PC-3 (cell line): ENCODE measurements around the gene UBE2E1. TPM values are rescaled to one million over a fixed set of nuclear protein-coding genes. Genes with fewer than 3 reads are reported as not detected.
A peak's percentile ranks its signal among the peaks of the same experiment; 100 is the strongest.

Source experiments
- ATAC-seq: fragments of 200-7000 bp; cut with Tn5 transposase; 2 replicates; pipeline ENCODE4 v1.9.1; 2020; ENCODE audit warnings: mild to moderate bottlenecking, moderate library complexity
- BruUV-seq: library from RNA; stranded (reverse); fragments of 400-500 nt; replicated peaks from 2 replicates; lab custom pipeline; 2021; lab: Mats Ljungman, UMichigan
- CTCF ChIA-PET: fragments of 300-600 bp; sonication (Branson Sonifier 250); formaldehyde crosslinking; loops from one replicate; lab custom pipeline; 2022; ENCODE audit warnings: antibody characterized with exemption; lab: Charles Lee
- POLR2A ChIA-PET: fragments of 300-600 bp; sonication (Branson Sonifier 250); formaldehyde crosslinking; loops from one replicate; lab custom pipeline; 2022; ENCODE audit warnings: antibody characterized with exemption; ENCODE audit not compliant: unreplicated experiment; lab: Charles Lee
- DNase-seq: peaks from one replicate; pipeline ENCODE4 v3.0.0-alpha.2; 2015
- H2AFZ ChIP-seq: fragments of 300-600 bp; sonication (generic); 2 replicates; pipeline ENCODE4 v1.6.0; 2016; ENCODE audit warnings: antibody characterized with exemption, low read length
- H3F3A ChIP-seq: fragments of 300-600 bp; sonication (generic); one replicate; pipeline ENCODE4 v1.6.0; 2017; ENCODE audit warnings: antibody characterized with exemption, low read length, control low read depth, mild to moderate bottlenecking; ENCODE audit not compliant: unreplicated experiment
- H3K27ac ChIP-seq: fragments of 300-600 bp; sonication (generic); 2 replicates; pipeline ENCODE4 v1.5.1; 2016; ENCODE audit warnings: mild to moderate bottlenecking, low read length
- H3K27me3 ChIP-seq: fragments of 300-600 bp; sonication (generic); 2 replicates; pipeline ENCODE4 v1.6.1; 2016; ENCODE audit warnings: low read length, mixed read lengths
- H3K36me3 ChIP-seq: fragments of 300-600 bp; sonication (generic); 2 replicates; pipeline ENCODE4 v1.6.1; 2016; ENCODE audit warnings: low read depth, mixed run types, low read length, mixed read lengths
- H3K4me1 ChIP-seq: fragments of 300-600 bp; sonication (generic); 2 replicates; pipeline ENCODE4 v1.5.1; 2016; ENCODE audit warnings: low read length; ENCODE audit not compliant: insufficient read depth
- H3K4me2 ChIP-seq: fragments of 300-600 bp; sonication (generic); 2 replicates; pipeline ENCODE4 v1.6.0; 2016; ENCODE audit warnings: low read length
- H3K4me3 ChIP-seq: fragments of 300-600 bp; sonication (generic); 2 replicates; pipeline ENCODE4 v1.5.1; 2016; ENCODE audit warnings: mild to moderate bottlenecking, low read length, mixed read lengths
- H3K79me2 ChIP-seq: fragments of 300-600 bp; sonication (generic); 2 replicates; pipeline ENCODE4 v1.6.1; 2017; ENCODE audit warnings: low read length, mixed read lengths
- H3K9ac ChIP-seq: fragments of 300-600 bp; sonication (generic); 2 replicates; pipeline ENCODE4 v1.6.0; 2016; ENCODE audit warnings: mild to moderate bottlenecking, low read length
- H3K9me2 ChIP-seq: fragments of 300-600 bp; sonication (generic); replicated peaks from 2 replicates; pipeline ENCODE4 v1.6.1; 2016; ENCODE audit warnings: mixed run types, low read length, mixed read lengths
- H3K9me3 ChIP-seq: fragments of 300-600 bp; sonication (generic); 2 replicates; pipeline ENCODE4 v1.6.1; 2016; ENCODE audit warnings: low read length, mixed read lengths
- H4K20me1 ChIP-seq: fragments of 300-600 bp; sonication (generic); 2 replicates; pipeline ENCODE4 v1.6.1; 2016; ENCODE audit warnings: low read length, mixed read lengths
- CTCF ChIP-seq: fragments of 300-600 bp; sonication (generic); conservative IDR thresholded peaks from 2 replicates; pipeline ENCODE4 v1.5.1; 2017; ENCODE audit warnings: antibody characterized with exemption, low read depth, mild to moderate bottlenecking, low read length
- EZH2 ChIP-seq: fragments of 300-600 bp; sonication (generic); IDR thresholded peaks from one replicate; pipeline ENCODE4 v1.6.1; 2017; ENCODE audit warnings: antibody characterized with exemption, mild to moderate bottlenecking, low read length; ENCODE audit not compliant: unreplicated experiment
- EZH2phosphoT487 ChIP-seq: fragments of 300-600 bp; sonication (generic); IDR thresholded peaks from 2 replicates; pipeline ENCODE4 v1.6.1; 2018; ENCODE audit warnings: mild to moderate bottlenecking, antibody characterized with exemption, low read length, borderline replicate concordance
- intact Hi-C: fragments of 100-400 bp; cut with micrococcal nuclease; formaldehyde crosslinking; loops from 2 replicates; pipeline ENCODE4 v1.9.0; 2023
- total RNA-seq: library from RNA; depleted of rRNA; stranded (reverse); fragments of >200 nt; gene quantifications from 2 replicates; pipeline ENCODE4 v1.2.3, GENCODE V29; 2014

The UBE2E1 gene
- total RNA-seq, 1 experiment from 2014 or later = 117 TPM

GRCh38 chr3:23923786-23924185 lies 118.0 kb downstream of the UBE2E1 start:
- H3K27me3 ChIP-seq = no peaks in the 10 kb centered on the region
- peaks cover 13% of the 10 kb centered on the region for H3K79me2 ChIP-seq
- H3K4me2 ChIP-seq = no peak overlapping the region
- H3K9me2 ChIP-seq = no peaks in the 10 kb centered on the region
- 0 out of 2 replicates have a peak, but pooled peaks have one; percentile 8 for ATAC-seq
- H3K27ac ChIP-seq = no peak overlapping the region
- DNase-seq = no peak
- peaks cover 11% of the 10 kb centered on the region for H3K4me1 ChIP-seq
- no peaks in the 10 kb centered on the region for H3K9me3 ChIP-seq
- no peak overlapping the region for H3K4me3 ChIP-seq
- intact Hi-C loops = no loop called here
- peaks cover 7% of the 10 kb centered on the region for H3F3A ChIP-seq
- ChIA-PET POLR2A (no interaction called here), CTCF (no interaction called here)
- TF ChIP-seq CTCF = no peak
- TF ChIP-seq EZH2 = no peak
- TF ChIP-seq EZH2phosphoT487 = no peak
- peaks cover 17% of the 10 kb centered on the region for H3K36me3 ChIP-seq
- no peak overlapping the region for H2AFZ ChIP-seq
- H4K20me1 ChIP-seq = peaks cover 25% of the 10 kb centered on the region
- no peak overlapping the region for H3K9ac ChIP-seq
- no TSS peak for BruUV-seq

GRCh38 chr3:23926246-23926645 lies 120.5 kb downstream of the UBE2E1 start:
- CTCF ChIA-PET = no interaction called here
- H3K79me2 ChIP-seq = no peaks in the 10 kb centered on the region

More at GRCh38 chr3:23926246-23926645, 120.5 kb downstream of the UBE2E1 start:
- Histone ChIP-seq H4K20me1 (0 out of 2 replicates have a peak, but pooled peaks cover 2% of the 10 kb centered on the region), H3K9me3 (no peaks in the 10 kb centered on the region), H2AFZ (no peak overlapping the region), H3K4me3 (no peak overlapping the region), H3K9ac (no peak overlapping the region), H3K9me2 (no peaks in the 10 kb centered on the region), H3K4me1 (peaks cover 7% of the 10 kb centered on the region; the same call in 1 of the 2 replicates), H3F3A (no peaks in the 10 kb centered on the region), H3K27ac (no peak overlapping the region), H3K4me2 (no peak overlapping the region), H3K27me3 (no peaks in the 10 kb centered on the region), H3K36me3 (no peaks in the 10 kb centered on the region)
- no peak for ATAC-seq
- BruUV-seq = no TSS peak
- DNase-seq = no peak
- intact Hi-C loops = no loop called here
- TF ChIP-seq EZH2 (no peak), CTCF (no peak), EZH2phosphoT487 (no peak)
- POLR2A ChIA-PET = interaction anchor here (1.0 kb wide), 1 partner anchor 9 kb away, joined by 6 read pairs; the partner anchor contains the start of genes NKIRAS1 and RPL15
